NCI-H460 (cell line): ENCODE measurements around the gene OAS1. TPM values are rescaled to one million over a fixed set of nuclear protein-coding genes. Genes with fewer than 3 reads are reported as not detected.

Source experiments
- DNase-seq: peaks from one replicate; pipeline ENCODE4 v3.0.0-alpha.2; 2016; ENCODE audit warnings: low read depth; ENCODE audit errors: extremely low read depth
- polyA plus RNA-seq: library from polyadenylated mRNA; depleted of rRNA; stranded (reverse); fragments of >200 nt; gene quantifications from 2 replicates; pipeline ENCODE4 v1.2.3, GENCODE V29; 2014; cell fraction: nucleus; rRNA removed
- total RNA-seq: library from RNA; depleted of rRNA; stranded (reverse); fragments of >200 nt; shearing (Covaris generic); gene quantifications from 2 replicates; pipeline ENCODE4 v1.2.3, GENCODE V29; 2014; rRNA removed

OAS1 gene
- 133 and 137 TPM in 2 replicates for total RNA-seq
- 139 and 148 TPM in 2 replicates for polyA plus RNA-seq

DNA sequence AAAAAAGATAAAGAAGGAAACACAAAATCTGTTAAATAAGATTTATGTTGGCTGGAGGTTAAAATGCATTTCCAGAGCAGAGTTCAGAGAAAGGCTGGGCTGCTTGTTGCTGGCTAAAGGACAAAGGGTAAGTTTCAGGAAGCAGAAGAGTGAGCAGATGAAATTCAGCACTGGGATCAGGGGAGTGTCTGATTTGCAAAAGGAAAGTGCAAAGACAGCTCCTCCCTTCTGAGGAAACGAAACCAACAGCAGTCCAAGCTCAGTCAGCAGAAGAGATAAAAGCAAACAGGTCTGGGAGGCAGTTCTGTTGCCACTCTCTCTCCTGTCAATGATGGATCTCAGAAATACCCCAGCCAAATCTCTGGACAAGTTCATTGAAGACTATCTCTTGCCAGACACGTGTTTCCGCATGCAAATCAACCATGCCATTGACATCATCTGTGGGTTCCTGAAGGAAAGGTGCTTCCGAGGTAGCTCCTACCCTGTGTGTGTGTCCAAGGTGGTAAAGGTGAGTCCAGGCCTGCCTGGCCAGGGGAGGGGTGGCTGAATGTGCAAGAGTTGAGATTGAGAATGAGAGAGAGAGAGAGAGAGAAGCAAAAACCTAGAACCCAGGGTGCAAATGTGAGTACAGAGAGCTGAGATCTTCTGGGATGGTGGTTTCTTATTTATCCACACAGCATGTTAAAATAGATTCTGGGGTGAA lies at the start of gene OAS1:
TSS of gene OAS1 (plus strand) at position 251 of the 703 bp plus-strand sequence. CDS start at position 329, 78 bp downstream.
- DNase-seq: peak; percentile 69

DNA sequence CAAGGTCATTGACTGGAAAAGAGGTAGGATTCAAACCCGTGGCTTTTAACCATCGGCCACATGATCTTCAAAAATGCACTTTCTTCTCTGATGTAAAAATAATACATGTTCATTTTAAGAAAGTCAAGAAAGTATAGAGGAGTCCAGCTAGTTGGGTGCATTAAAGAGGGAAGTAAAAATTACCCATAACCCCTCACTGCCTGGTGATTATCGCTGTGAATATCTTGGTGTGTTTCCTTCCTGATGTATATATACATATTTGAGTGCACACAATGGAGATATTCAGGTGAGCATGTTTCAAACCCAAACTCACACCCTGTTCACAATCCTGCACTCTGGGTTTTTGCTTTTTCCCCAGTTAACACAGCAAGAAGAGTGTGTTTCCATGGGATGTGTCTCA lies 47.5 kb upstream of the OAS1 start:
- no peak for DNase-seq

DNA sequence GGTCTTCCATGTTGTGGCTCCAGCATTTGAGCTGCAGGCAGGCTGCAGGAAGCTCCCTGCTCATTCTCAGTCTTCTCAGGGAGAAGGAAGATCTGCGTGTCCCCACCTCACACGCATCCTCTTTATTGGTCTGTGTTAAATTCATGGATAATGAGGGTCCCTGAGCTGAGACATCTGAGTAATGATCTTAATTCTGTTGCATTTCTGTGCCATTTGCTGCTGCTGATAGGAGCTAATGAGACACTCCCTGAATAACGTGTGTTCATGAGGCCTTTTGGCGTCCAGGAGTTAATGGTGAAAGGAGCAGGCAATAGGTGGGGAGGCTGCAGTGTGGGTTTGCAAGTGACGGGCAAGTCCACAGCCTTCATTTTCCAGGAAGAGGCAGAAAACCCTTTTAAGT lies 46.6 kb upstream of the OAS1 start:
- no peak for DNase-seq

DNA sequence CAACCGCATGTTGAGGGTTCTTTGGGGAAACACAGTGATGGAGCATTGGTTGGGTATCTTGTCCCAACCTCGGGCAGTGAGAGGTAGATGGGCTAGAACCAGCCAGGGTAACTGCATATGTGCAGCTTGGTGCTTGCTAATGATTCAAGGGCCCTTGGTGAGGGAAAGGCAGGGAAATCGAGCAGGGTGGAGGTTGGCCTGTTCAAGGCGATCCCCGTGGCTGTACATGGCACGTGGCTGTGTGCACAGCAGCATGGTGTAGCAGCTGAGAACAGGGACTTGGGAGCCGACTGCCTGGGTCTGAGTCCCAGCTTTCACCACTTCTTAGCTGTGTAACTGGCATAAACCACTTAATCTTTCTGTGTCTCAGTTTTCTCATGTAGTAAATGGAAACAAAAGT lies 45.5 kb upstream of the OAS1 start:
- no peak for DNase-seq

DNA sequence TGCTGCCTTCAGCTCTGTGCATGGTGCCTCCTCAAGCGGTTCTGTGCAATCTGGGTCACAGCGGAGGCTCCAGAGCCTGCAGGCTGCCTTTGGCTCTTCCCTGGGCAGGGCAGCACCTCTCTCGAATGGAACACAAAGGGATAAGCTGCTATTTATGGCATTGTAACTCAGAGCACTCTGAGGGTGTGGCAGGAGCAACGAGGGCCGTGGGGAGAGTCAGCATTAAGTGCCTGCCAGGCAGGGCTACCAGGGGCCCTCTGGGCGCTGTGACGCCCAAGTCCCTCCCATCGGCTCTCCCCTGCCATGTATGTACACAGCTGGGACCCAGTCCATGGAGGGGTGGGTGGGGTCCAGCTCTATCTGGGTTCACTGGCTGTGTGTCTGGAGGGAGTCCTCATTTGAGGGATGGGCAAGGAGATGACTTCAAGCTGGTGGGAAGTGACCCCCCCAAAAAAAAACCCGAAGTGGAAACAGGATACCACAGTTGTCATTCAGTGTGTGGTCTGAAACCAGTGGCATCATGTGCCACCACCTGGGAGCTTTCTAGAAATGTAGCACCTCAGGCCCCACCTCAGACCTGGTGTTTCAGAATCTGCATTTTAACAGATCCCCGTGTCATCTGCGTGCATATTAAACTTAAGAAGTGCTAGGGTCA lies 44.0 kb upstream of the OAS1 start:
- no peak for DNase-seq

DNA sequence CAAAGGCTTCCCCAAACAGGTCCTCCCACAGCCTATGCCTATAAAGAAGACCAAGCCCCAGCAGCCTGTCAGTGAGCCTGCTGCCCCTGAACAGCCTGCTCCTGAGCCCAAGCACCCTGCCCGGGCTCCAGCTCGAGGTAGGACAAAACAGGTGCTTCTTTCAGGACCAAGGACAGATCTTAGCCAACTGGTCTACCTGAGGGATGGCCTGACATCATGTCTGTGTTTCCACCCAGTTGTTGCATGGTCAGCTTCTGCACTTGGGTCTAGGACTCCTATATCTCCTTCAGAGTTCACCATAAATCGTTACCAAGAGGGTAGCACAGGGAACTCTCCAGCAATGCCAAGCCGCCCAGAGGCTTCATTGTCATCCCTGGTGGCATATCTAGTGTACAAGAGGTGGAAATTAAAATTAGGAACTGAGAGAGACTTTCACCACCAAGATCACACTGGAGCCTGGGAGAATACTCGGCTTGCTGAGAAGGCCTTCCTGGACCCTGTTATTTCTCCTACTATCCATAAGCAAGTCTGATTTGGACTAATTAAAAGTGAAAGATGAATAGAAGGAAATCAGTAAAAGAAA lies 38.2 kb upstream of the OAS1 start:
- no peak for DNase-seq

DNA sequence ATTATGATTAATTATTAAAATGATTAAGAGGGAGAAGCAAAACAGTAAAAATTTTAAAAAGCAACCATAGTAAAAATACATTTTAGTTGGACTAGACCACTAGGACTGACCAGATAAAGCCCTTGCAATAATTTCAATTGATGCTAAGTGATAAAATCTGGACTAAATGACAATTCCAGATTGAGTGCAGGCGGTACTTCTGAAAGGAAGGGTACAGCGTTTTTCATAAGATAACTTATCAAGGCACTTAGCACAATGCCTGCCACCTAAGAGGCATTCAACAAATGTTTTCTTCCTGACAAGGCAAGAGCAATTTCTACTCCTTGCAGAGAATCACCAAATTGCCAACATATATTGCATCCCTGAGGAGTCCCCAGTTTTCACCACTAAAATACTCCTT lies 37.7 kb upstream of the OAS1 start:
- no peak for DNase-seq

DNA sequence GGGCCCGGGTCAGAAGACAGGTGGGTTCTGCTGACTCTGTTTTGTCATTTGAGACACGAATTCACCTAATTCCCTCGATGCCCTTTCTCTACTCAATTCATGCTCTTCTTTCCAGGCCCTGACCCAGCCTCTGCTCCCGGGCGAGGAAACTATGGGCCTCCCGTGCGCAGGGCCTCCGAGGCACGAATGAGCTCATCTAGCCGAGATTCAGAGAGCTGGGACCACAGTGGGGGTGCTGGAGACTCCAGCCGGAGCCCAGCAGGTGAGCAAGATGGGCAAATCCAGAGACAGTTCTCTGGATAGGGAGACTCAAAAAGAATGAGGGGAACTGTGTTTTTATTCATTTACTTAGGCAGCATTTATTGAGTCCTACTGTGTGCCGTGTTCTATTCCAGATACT lies 37.0 kb upstream of the OAS1 start:
- DNase-seq: no peak

DNA sequence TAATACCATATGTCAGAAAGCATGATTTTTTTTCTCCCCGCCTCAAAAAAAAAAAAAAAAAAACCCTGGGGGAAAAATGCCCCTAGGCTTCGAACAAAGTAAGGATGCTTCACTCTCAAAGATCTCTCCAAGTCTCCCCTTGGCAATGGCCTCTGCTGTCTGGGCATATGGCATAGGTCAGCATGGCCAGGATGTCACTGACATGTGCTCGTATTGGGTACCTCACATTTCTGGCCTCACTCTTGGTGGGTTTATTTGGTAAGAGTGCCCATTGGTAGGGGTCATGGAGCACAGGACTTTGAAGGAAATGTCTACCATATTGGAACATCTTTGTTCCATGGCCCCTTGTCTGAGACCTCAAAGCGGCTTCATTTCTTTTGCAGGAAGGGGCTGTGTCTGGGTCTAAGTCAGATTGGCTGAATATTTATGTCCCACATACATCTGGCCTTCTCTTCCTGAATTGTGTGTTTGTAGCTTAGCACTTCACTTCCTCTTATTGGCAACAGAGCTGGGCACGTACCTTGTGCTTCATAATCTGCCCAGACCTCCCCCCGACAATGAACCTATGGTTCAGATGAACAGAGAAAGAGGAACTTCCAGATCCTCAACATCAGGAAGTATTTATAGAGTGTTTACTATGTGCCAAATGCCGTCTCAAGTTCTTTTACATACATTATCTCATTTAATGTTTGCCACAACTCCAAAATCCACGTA lies 36.3 kb upstream of the OAS1 start:
- DNase-seq: no peak

DNA sequence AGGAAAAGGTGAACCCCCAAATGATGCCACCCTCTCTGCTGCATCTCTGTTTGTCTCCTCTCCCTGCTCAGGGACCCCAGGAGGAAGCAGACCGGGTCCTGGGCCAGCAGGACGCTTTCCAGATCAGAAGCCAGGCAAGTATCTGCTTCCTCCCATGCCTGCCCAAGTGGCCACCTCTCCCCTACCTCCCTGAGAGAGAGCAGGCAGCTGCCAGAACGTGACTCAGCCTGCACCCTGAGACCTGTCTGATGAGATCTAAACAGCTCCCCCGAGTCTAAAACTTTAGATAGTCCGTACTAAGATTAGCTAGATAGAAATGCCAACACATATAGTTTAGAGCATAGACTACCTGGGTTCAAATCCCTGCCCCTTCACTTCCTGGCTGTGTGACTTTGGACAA lies 31.2 kb upstream of the OAS1 start:
- DNase-seq: no peak

DNA sequence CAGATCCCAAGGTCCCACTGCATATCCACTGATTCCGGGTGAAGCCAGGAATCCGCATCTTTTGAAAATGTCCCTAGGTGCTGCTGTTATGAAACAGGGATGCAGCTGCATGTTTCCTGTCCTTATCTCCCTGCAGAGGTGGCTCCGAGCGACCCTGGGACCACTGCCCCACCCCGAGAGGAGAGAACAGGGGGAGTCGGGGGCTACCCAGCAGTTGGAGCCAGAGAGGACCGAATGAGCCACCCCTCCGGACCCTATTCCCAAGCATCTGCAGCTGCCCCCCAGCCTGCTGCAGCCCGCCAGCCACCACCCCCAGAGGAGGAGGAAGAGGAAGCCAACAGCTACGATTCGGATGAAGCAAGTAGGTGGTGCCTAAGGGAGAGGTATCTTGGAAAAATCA lies 30.3 kb upstream of the OAS1 start:
- DNase-seq: no peak

DNA sequence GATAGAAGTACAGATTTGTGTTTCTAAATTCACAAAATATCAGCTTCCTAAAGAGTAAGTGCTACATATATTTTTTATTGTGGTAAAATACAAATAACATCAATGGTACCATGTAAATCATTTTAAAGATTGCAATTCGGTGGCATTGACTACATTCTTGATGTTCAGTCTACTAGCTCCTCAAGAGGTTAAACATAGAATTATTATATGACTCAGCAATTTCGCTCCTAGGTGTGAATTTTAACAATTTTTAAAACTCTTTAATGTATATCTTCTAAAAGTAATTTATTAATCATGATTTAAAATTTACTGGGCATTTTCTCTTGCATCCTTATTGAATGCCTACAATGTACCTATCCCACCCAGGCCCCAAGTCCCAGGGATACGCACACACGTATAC lies 29.8 kb upstream of the OAS1 start:
- DNase-seq: no peak

DNA sequence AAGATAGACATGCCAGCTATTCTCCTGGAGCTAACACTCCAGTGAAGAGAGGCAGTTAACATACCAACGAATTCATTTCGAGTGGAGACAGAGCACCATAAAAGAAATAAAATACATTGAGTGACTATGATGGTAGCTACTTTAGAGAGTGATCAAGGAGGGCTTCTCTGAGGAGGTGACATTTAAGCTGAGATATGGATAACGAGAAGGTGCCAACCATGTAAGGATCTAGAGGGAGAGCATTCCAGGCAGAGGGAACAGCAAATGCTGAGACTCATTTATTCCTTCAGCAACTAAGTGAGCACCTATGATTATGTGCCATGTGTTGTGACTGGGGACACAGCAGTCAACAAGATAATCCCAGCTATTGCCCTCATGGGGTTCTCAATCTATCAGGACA lies 28.3 kb upstream of the OAS1 start:
- no peak for DNase-seq

DNA sequence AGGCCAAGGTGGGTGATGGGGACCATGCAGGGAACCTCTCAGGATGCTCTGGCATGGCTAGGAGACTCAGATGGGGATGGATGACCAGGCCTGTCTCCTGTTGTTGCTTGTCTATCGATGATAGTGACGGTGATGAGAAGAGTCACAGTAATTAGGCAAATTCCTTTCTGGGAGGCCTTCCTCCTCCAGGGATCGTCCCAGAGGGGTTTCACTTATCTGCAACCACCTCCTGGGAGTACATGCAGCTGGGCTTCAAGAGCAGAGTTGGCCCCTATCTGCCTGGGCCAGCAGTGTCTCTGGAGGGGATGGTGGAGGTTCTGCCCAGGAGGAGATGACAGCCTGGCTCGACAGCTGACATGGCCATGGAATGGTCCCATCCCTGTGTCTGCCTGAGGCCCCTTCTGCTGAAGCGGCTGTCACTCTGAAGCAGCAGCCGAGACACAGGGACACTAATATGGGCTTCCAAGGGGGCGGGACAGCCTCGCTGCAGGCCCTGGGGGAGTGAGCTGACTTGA lies 27.5 kb upstream of the OAS1 start:
- no peak for DNase-seq

DNA sequence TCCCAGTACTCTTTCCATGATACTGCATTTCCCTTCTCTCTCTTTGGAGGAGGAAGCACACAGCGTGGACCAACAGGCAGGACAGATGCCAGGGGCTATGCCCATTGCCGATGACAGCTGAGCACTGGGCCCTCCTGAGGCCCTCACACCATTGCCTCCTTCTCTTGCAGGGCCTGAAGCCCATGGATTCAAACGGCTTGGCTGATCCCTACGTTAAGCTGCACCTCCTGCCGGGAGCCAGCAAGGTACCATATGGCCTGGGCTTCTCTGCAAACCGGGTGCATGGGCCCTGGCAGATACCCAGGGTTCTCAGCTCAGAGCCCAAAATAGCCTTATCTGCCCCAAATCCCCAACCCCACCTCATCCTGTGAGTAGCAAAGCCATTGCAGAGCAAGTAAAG lies 25.2 kb upstream of the OAS1 start:
- DNase-seq: no peak

DNA sequence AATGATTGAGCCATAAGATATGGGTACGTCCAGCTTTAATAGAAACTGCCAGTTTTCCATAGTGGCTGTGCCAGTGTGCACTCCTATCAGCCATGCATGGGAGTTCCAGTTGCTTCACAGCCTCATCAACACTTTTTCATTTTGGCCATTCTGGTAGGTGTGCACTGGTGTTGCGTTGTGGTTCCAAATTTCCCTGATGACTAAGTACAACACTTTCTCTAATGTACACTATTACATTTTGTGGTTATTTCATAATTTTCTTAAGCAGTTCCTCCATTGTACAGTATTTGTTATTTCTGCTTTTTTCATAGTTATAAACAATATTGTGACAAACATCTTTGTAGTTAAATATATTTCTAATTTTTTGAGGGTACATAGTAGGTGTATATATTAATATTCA lies 21.5 kb upstream of the OAS1 start:
- no peak for DNase-seq

DNA sequence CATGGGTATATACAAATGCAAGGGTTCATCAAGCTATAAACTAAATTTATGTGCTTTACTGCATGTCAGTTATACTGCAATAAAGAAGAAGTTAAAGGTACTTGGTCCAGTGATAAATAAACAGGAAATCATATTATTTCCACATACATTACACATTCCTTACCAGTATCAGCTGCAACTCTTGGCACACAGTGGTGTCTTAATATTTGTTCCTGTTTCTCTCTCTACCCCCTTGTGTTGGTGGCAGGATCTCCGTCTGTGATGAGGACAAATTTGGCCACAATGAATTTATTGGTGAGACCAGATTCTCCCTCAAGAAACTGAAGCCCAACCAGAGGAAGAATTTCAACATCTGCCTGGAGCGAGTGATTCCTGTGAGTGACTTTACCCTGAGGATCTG lies 19.2 kb upstream of the OAS1 start:
- no peak for DNase-seq

DNA sequence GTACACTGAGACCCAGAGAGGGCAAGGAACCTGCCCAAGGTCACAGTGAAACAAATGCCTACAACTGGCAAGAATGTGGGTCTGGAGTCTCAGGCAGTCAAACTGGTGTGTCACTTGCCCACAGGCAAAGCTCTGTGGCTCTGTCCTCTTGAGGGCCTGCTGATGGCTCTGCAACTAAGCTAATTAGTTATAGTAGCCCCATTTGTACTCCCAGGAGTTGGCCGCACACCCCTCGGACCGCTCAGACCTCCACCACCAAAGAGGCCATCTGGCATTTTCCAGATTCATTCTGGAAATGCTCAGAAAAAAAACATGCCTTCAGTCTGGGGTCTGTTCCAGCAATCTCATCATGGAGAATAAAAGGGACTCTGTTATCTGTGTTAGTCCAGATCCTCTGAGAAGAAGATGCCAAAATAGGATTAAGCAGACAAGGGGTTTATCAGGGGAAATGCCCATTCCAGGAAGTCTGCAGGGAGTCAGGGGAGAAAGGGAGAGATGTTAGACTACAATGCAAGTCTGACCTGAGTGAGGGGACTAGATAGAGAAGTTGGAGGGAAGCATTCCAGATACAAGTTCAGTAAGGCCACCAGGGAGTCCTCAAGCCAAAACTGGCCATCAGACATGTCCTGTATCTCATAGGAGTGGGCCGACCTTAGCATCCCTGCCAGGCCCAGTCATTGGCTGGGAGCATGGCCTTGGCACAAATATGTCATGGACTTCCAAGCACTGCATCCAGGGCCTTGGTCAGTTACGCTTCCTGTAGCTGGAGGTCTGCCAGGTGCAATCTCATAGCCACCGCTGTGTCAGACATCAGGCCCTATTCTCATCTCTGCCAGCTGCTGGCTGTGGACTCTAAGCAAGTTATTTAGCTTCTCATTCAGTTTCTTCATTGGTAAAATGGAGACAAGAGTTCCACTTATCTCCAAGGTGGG lies 15.4 kb upstream of the OAS1 start:
- DNase-seq: no peak

DNA sequence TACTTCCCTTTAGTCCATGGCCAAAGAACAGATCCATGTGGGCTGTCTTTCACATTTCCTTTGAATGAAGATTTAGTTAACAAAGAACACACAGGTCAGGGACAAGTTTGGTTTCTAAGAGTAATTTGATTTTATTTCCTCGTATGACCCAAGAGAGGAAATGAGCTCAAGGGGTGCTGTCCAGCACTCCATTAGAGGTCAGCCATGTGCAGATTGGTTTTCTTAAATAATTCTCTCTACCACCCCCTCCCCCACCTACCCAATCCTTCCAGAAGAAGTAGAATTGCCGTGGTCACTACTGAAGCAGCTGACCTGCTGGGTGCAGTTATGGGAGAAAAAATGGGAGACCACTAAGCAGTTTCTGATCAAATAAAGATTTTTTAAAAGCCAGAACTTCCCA lies 13.9 kb upstream of the OAS1 start:
- no peak for DNase-seq

DNA sequence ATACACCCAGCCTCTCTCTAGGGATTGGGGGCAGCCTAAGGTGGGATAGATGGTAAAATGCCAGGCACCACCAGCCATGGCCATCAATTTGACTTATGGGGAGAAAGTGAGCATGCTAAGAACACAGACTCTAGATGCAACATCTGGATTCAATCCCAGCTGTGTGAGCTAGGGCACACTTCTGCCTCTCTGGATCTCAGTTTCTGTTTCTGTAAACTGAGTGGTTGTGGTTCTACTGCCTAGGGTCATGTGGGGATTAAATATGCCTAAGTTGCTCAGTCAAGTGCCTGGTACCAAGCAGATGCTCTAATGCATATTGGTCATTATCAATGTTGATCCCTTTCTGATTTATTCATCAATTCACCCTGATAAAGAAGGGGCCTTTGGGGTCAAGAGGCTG lies 12.6 kb upstream of the OAS1 start:
- no peak for DNase-seq
